ENCODE results near the gene GYG1. TPM values are rescaled to one million over a fixed set of nuclear protein-coding genes. Genes with fewer than 3 reads are reported as not detected.

Gene GYG1
- total RNA-seq, 2 experiments from 2014 or later: 21.0 to 22.3 TPM

DNA sequence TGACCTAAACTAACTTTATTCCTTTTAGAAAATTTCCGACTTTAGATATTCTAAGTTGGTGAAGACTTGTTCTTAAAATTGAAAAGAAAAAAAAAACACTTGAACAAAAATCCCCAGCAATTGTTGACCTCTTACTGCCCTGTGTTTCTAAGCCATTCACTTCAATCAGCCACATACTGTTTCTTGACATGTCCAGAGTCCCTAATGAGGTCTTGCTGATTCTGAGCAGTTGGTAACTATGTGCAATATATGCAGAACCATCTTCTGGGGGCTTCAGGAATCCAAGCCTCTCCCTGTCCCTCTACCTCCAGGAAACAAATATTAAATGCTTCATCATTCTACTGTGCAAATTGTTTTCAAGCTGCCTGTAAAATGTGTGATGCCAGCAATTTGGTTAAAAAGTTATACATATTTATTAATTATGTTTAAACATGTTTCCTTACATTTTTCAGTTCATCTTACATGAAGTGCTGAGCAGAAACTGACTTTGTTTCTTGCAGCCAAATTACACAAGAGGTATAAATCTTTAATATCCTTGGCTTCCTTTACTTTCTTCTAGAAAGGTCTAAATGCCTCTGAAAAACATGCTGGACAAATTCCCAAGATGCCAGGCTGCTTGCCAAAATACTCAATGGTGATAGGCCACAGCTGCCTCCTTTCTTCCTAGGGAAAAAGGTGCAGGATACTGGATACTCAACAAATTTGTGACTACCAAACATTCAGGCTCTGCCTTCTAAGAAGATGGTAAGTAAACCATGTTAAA, 19.8 kb upstream of the GYG1 start:
- DNase-seq: no peak
- POLR2A ChIA-PET: no interaction called here
- H3K36me3 ChIP-seq (ENCODE audit: insufficient read depth, low read length): no peaks in the 10 kb centered on the region
- H3K9me3 ChIP-seq (ENCODE audit: control insufficient read depth in 1 of 2, insufficient read depth in 1 of 2, low read length in 2 of 2): no peaks in the 10 kb centered on the region
- no peak overlapping the region for H3K4me3 ChIP-seq (ENCODE audit: low read length)
- peaks cover 3% of the 10 kb centered on the region for H3K4me1 ChIP-seq (ENCODE audit: insufficient read depth, low read length)
- TF ChIP-seq, protein P1, sequence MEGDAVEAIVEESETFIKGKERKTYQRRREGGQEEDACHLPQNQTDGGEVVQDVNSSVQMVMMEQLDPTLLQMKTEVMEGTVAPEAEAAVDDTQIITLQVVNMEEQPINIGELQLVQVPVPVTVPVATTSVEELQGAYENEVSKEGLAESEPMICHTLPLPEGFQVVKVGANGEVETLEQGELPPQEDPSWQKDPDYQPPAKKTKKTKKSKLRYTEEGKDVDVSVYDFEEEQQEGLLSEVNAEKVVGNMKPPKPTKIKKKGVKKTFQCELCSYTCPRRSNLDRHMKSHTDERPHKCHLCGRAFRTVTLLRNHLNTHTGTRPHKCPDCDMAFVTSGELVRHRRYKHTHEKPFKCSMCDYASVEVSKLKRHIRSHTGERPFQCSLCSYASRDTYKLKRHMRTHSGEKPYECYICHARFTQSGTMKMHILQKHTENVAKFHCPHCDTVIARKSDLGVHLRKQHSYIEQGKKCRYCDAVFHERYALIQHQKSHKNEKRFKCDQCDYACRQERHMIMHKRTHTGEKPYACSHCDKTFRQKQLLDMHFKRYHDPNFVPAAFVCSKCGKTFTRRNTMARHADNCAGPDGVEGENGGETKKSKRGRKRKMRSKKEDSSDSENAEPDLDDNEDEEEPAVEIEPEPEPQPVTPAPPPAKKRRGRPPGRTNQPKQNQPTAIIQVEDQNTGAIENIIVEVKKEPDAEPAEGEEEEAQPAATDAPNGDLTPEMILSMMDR (IDR thresholded peaks at IDR 0.05): no peak
- no peak overlapping the region for H3K27ac ChIP-seq (ENCODE audit: low read depth in 1 of 2, low read length in 2 of 2)
- intact Hi-C loops (cut with DNase I, micrococcal nuclease): no loop called here
- no peak overlapping the region for H3K27ac Mint-ChIP-seq
- H3K4me1 Mint-ChIP-seq (ENCODE audit: low read depth): no peaks in the 10 kb centered on the region
- CTCF ChIA-PET: no interaction called here
- no peak for ATAC-seq (ENCODE audit: poor library complexity)
- H3K27me3 ChIP-seq (ENCODE audit: control insufficient read depth in 1 of 2, insufficient read depth in 2 of 2, low read length in 2 of 2): no peaks in the 10 kb centered on the region
- no peak overlapping the region for H3K4me3 Mint-ChIP-seq
- H3K36me3 Mint-ChIP-seq (ENCODE audit: low read depth): no peaks in the 10 kb centered on the region
- no peaks in the 10 kb centered on the region for H3K27me3 Mint-ChIP-seq
- no peaks in the 10 kb centered on the region for H3K9me3 Mint-ChIP-seq

DNA sequence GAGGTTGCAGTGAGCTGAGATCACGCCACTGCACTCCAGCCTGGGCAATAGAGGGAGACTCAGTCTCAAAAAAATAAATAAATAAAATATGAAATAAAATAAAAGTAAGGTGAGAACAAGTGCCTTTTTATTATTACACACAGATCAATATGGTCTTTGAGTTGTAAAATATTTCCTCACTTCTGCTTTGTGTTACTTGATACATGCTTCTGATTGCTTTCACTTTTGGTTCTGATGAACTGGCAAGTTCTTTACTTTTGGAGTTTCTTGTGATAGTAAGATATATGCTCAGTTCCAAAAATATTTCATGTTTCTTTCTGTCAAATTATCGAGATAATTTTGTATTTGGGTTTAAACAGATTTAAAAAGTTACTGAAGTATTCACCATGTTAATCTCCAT, 16.6 kb upstream of the GYG1 start:
- H3K4me3 Mint-ChIP-seq: no peak overlapping the region
- H3K9me3 Mint-ChIP-seq: no peaks in the 10 kb centered on the region
- intact Hi-C loops (cut with DNase I, micrococcal nuclease): no loop called here
- ChIA-PET CTCF (no interaction called here), POLR2A (no interaction called here)
- H3K27ac Mint-ChIP-seq: no peak overlapping the region
- no peaks in the 10 kb centered on the region for H3K36me3 ChIP-seq (ENCODE audit: insufficient read depth, low read length)
- peaks cover 3% of the 10 kb centered on the region for H3K4me1 ChIP-seq (ENCODE audit: insufficient read depth, low read length)
- H3K27me3 ChIP-seq (ENCODE audit: control insufficient read depth in 1 of 2, insufficient read depth in 2 of 2, low read length in 2 of 2): no peaks in the 10 kb centered on the region
- no peak for ATAC-seq (ENCODE audit: poor library complexity)
- no peak overlapping the region for H3K27ac ChIP-seq (ENCODE audit: low read depth in 1 of 2, low read length in 2 of 2)
- no peak overlapping the region for H3K4me3 ChIP-seq (ENCODE audit: low read length)
- H3K9me3 ChIP-seq (ENCODE audit: control insufficient read depth in 1 of 2, insufficient read depth in 1 of 2, low read length in 2 of 2): no peaks in the 10 kb centered on the region
- H3K4me1 Mint-ChIP-seq (ENCODE audit: low read depth): no peaks in the 10 kb centered on the region
- TF ChIP-seq, protein P1 (IDR thresholded peaks at IDR 0.05): no peak
- no peak for DNase-seq
- H3K27me3 Mint-ChIP-seq: no peaks in the 10 kb centered on the region
- H3K36me3 Mint-ChIP-seq (ENCODE audit: low read depth): no peaks in the 10 kb centered on the region

DNA sequence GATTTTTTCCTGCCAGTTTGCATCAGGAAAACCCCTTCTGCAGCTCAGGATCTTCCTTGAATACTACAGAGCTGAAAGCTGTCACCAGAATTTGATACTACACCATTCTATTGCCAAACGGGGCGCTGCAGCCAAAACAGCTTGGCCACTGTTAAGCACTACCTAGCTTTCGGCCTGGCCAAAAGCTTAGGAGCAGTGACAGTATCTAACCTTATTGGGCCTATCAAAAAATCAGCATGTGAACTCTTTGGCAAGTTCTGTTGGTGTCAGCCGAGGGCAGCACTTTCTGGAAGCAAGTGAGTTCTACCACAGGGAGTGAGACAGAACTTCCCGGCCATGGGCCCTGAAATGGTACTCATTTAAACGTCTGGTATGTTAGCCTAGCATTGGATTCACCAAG, 16.1 kb upstream of the GYG1 start:
- Mint-ChIP-seq H3K36me3 (ENCODE audit: low read depth) (no peaks in the 10 kb centered on the region), H3K9me3 (no peaks in the 10 kb centered on the region), H3K27me3 (peaks cover 1% of the 10 kb centered on the region), H3K4me3 (no peak overlapping the region), H3K27ac (no peak overlapping the region), H3K4me1 (ENCODE audit: low read depth) (no peaks in the 10 kb centered on the region)
- DNase-seq (no peak), ATAC-seq (ENCODE audit: poor library complexity) (no peak)
- ChIA-PET CTCF (no interaction called here), POLR2A (no interaction called here)
- Histone ChIP-seq H3K4me1 (ENCODE audit: insufficient read depth, low read length) (peaks cover 3% of the 10 kb centered on the region), H3K4me3 (ENCODE audit: low read length) (no peak overlapping the region), H3K27ac (ENCODE audit: low read depth in 1 of 2, low read length in 2 of 2) (no peak overlapping the region), H3K9me3 (ENCODE audit: control insufficient read depth in 1 of 2, insufficient read depth in 1 of 2, low read length in 2 of 2) (no peaks in the 10 kb centered on the region), H3K36me3 (ENCODE audit: insufficient read depth, low read length) (no peaks in the 10 kb centered on the region), H3K27me3 (ENCODE audit: control insufficient read depth in 1 of 2, insufficient read depth in 2 of 2, low read length in 2 of 2) (no peaks in the 10 kb centered on the region)
- intact Hi-C loops (cut with DNase I, micrococcal nuclease): no loop called here
- TF ChIP-seq, protein P1 (IDR thresholded peaks at IDR 0.05): no peak

All from CD4-positive, alpha-beta T cell (primary cell).